ENCODE measurements around the gene CX3CR1. TPM values are rescaled to one million over a fixed set of nuclear protein-coding genes. Genes with fewer than 3 reads are reported as not detected.

CX3CR1 gene
- total RNA-seq, 1 donor from 2014 or later = 0.32 TPM

- Histone ChIP-seq H2AFZ (ENCODE audit: low read depth, low read length) (no peak overlapping the region), H3K27ac (ENCODE audit: low read depth, low read length) (no peak overlapping the region)
- no peaks in the 10 kb centered on the region for H3K9me3 Mint-ChIP-seq (ENCODE audit: unreplicated experiment)
Observed at GRCh38 chr3:39327746-39328349, 48.0 kb upstream of the CX3CR1 start.

GRCh38 chr3:39327053-39327745 is 47.4 kb upstream of the CX3CR1 start:
- no peaks in the 10 kb centered on the region for H3K4me1 Mint-ChIP-seq (ENCODE audit: low read depth, unreplicated experiment)
- no peak overlapping the region for H2AFZ ChIP-seq (ENCODE audit: low read depth, low read length)
- H3K79me2 ChIP-seq (ENCODE audit: insufficient read depth, low read length) = no peaks in the 10 kb centered on the region
- H3K27me3 ChIP-seq (ENCODE audit: insufficient read depth, low read length) = no peaks in the 10 kb centered on the region
- TF ChIP-seq EZH2 (IDR thresholded peaks at IDR 0.05; ENCODE audit: insufficient read depth, low read length) = no peak
- TF ChIP-seq CTCF (IDR thresholded peaks at IDR 0.05; ENCODE audit: insufficient read depth, low read depth, low read length) = no peak
- DNase-seq (ENCODE audit: low read depth) (no peak), FAIRE-seq (no peak)
- no peaks in the 10 kb centered on the region for H4K20me1 ChIP-seq (ENCODE audit: insufficient read depth, low read length)
- H3K9me3 ChIP-seq (ENCODE audit: insufficient read depth, low read depth, low read length) = no peaks in the 10 kb centered on the region
- no peak overlapping the region for H3K9ac ChIP-seq (ENCODE audit: low read length)
- no peaks in the 10 kb centered on the region for H3K36me3 ChIP-seq (ENCODE audit: insufficient read depth, low read length)
- peaks cover 2% of the 10 kb centered on the region for H3K27me3 Mint-ChIP-seq (ENCODE audit: low read depth, unreplicated experiment)
- no peak overlapping the region for H3K4me3 ChIP-seq (ENCODE audit: insufficient read depth, low read depth, low read length)
- H3K27ac ChIP-seq (ENCODE audit: low read depth, low read length) = no peak overlapping the region
- no peaks in the 10 kb centered on the region for H3K9me3 Mint-ChIP-seq (ENCODE audit: unreplicated experiment)
- H3K4me1 ChIP-seq (ENCODE audit: insufficient read depth, low read length) = no peaks in the 10 kb centered on the region
- H3K36me3 Mint-ChIP-seq (ENCODE audit: low read depth, unreplicated experiment) = no peaks in the 10 kb centered on the region
- no peak overlapping the region for H3K4me3 Mint-ChIP-seq (ENCODE audit: unreplicated experiment)
- no peak overlapping the region for H3K27ac Mint-ChIP-seq (ENCODE audit: unreplicated experiment)
- no peak overlapping the region for H3K4me2 ChIP-seq (ENCODE audit: low read length)

More at GRCh38 chr3:39327746-39328349, 48.0 kb upstream of the CX3CR1 start:
- H4K20me1 ChIP-seq (ENCODE audit: insufficient read depth, low read length) = no peaks in the 10 kb centered on the region
- no peaks in the 10 kb centered on the region for H3K9me3 ChIP-seq (ENCODE audit: insufficient read depth, low read depth, low read length)
- no peaks in the 10 kb centered on the region for H3K4me1 ChIP-seq (ENCODE audit: insufficient read depth, low read length)
- H3K36me3 Mint-ChIP-seq (ENCODE audit: low read depth, unreplicated experiment) = no peaks in the 10 kb centered on the region
- H3K27me3 ChIP-seq (ENCODE audit: insufficient read depth, low read length) = no peaks in the 10 kb centered on the region
- no peaks in the 10 kb centered on the region for H3K79me2 ChIP-seq (ENCODE audit: insufficient read depth, low read length)
- no peak overlapping the region for H3K27ac Mint-ChIP-seq (ENCODE audit: unreplicated experiment)
- no peak overlapping the region for H3K4me3 ChIP-seq (ENCODE audit: insufficient read depth, low read depth, low read length)
- H3K36me3 ChIP-seq (ENCODE audit: insufficient read depth, low read length) = no peaks in the 10 kb centered on the region
- H3K4me3 Mint-ChIP-seq (ENCODE audit: unreplicated experiment) = no peak overlapping the region
- H3K4me2 ChIP-seq (ENCODE audit: low read length) = no peak overlapping the region
- DNase-seq (ENCODE audit: low read depth) (no peak), FAIRE-seq (no peak)
- TF ChIP-seq EZH2 (IDR thresholded peaks at IDR 0.05; ENCODE audit: insufficient read depth, low read length) (no peak), CTCF (IDR thresholded peaks at IDR 0.05; ENCODE audit: insufficient read depth, low read depth, low read length) (no peak)
- H3K27me3 Mint-ChIP-seq (ENCODE audit: low read depth, unreplicated experiment) = peaks cover 2% of the 10 kb centered on the region
- H3K9ac ChIP-seq (ENCODE audit: low read length) = no peak overlapping the region
- no peaks in the 10 kb centered on the region for H3K4me1 Mint-ChIP-seq (ENCODE audit: low read depth, unreplicated experiment)

- Histone ChIP-seq H3K4me1 (ENCODE audit: insufficient read depth, low read length) (no peaks in the 10 kb centered on the region), H3K9ac (ENCODE audit: low read length) (no peak overlapping the region), H3K36me3 (ENCODE audit: insufficient read depth, low read length) (no peaks in the 10 kb centered on the region), H3K79me2 (ENCODE audit: insufficient read depth, low read length) (no peaks in the 10 kb centered on the region), H2AFZ (ENCODE audit: low read depth, low read length) (no peak overlapping the region), H3K27ac (ENCODE audit: low read depth, low read length) (no peak overlapping the region), H3K4me3 (ENCODE audit: insufficient read depth, low read depth, low read length) (no peak overlapping the region), H3K9me3 (ENCODE audit: insufficient read depth, low read depth, low read length) (no peaks in the 10 kb centered on the region), H4K20me1 (ENCODE audit: insufficient read depth, low read length) (no peaks in the 10 kb centered on the region), H3K4me2 (ENCODE audit: low read length) (no peak overlapping the region), H3K27me3 (ENCODE audit: insufficient read depth, low read length) (no peaks in the 10 kb centered on the region)
- DNase-seq (ENCODE audit: low read depth) = no peak
- peaks cover 2% of the 10 kb centered on the region for H3K27me3 Mint-ChIP-seq (ENCODE audit: low read depth, unreplicated experiment)
- H3K4me1 Mint-ChIP-seq (ENCODE audit: low read depth, unreplicated experiment) = no peaks in the 10 kb centered on the region
- no peak overlapping the region for H3K4me3 Mint-ChIP-seq (ENCODE audit: unreplicated experiment)
- no peaks in the 10 kb centered on the region for H3K9me3 Mint-ChIP-seq (ENCODE audit: unreplicated experiment)
- no peaks in the 10 kb centered on the region for H3K36me3 Mint-ChIP-seq (ENCODE audit: low read depth, unreplicated experiment)
- no peak overlapping the region for H3K27ac Mint-ChIP-seq (ENCODE audit: unreplicated experiment)
- FAIRE-seq = no peak
- TF ChIP-seq CTCF (IDR thresholded peaks at IDR 0.05; ENCODE audit: insufficient read depth, low read depth, low read length) (no peak), EZH2 (IDR thresholded peaks at IDR 0.05; ENCODE audit: insufficient read depth, low read length) (no peak)
Observed at GRCh38 chr3:39325236-39325635, 45.4 kb upstream of the CX3CR1 start.

Measured in astrocyte (in vitro differentiated cells and primary cell).